Thymus (tissue), 11 donors: ENCODE results near the gene FADS3. TPM values are rescaled to one million over a fixed set of nuclear protein-coding genes. Genes with fewer than 3 reads are reported as not detected.

ENCODE experiments used
- DNase-seq, 9 donors: peaks; one replicate each; pipeline ENCODE4 v3.0.0-alpha.2; 2013; ENCODE audit warnings: low spot score in 9 of 9, low read depth in 6 of 9, missing footprints in 1 of 9
- H3K27ac ChIP-seq, 2 donors: one replicate each; pipeline ENCODE4 v1.5.1; 2013; ENCODE audit warnings: control low read depth in 1 of 2, low read depth in 1 of 2, low read length in 1 of 2, mild to moderate bottlenecking in 1 of 2, moderate library complexity in 1 of 2
- H3K27me3 ChIP-seq, 2 donors: one replicate each; pipeline ENCODE4 v1.5.1; 2013; ENCODE audit warnings: low read length in 1 of 2; ENCODE audit not compliant: control insufficient read depth in 2 of 2, insufficient read depth in 1 of 2
- H3K36me3 ChIP-seq, 2 donors: one replicate each; pipeline ENCODE4 v1.5.1; 2013; ENCODE audit warnings: low read length in 1 of 2, mild to moderate bottlenecking in 1 of 2, moderate library complexity in 1 of 2; ENCODE audit not compliant: control insufficient read depth in 2 of 2, insufficient read depth in 2 of 2
- H3K4me1 ChIP-seq, 2 donors: one replicate each; pipeline ENCODE4 v1.5.1; 2013; ENCODE audit warnings: low read length in 2 of 2; ENCODE audit not compliant: control insufficient read depth in 2 of 2, insufficient read depth in 2 of 2
- H3K4me3 ChIP-seq, 2 donors: one replicate each; pipeline ENCODE4 v1.5.1; 2013; ENCODE audit warnings: low read length in 2 of 2, control low read depth in 1 of 2, mild to moderate bottlenecking in 1 of 2
- H3K9me3 ChIP-seq, 2 donors: one replicate each; pipeline ENCODE4 v1.5.1; 2013; ENCODE audit warnings: low read length in 1 of 2, mild to moderate bottlenecking in 1 of 2; ENCODE audit not compliant: control insufficient read depth in 2 of 2, insufficient read depth in 1 of 2
- WGBS: extraction: QIAGEN DNeasy Blood & Tissue Kit; methylation state at CpG from one replicate; pipeline ENCODE4 v1.1.7; 2013; 5-methylcytosine and 5-hydroxymethylcytosine counted together
- polyA plus RNA-seq: library from polyadenylated mRNA; stranded (reverse); fragments of 200-250 nt; gene quantifications from one replicate; pipeline ENCODE4 v1.2.3, GENCODE V29; 2013
- total RNA-seq: library from RNA; stranded (reverse); fragments of 120-200 nt; gene quantifications from one replicate; pipeline ENCODE4 v1.2.4, GENCODE V29; 2013
- donor health status: healthy.

Gene FADS3
- total and polyA plus RNA-seq, 2 donors, result 4.7 to 19.3 TPM

- H3K4me1 ChIP-seq, result peaks cover 0 to 12% of the 10 kb centered on the region in 2 donors
- 51% methylated on average over 19 of the region's 19 CpGs for WGBS
- H3K36me3 ChIP-seq, result no peaks in the 10 kb centered on the region
- peaks cover 0 to 15% of the 10 kb centered on the region in 2 donors for H3K27me3 ChIP-seq
- no peak overlapping the region for H3K27ac ChIP-seq
- no peak overlapping the region for H3K4me3 ChIP-seq
- DNase-seq, result no peak
- no peaks in the 10 kb centered on the region for H3K9me3 ChIP-seq
These were observed 13.2 kb upstream of the FADS3 start for GRCh38 chr11:61904539-61905048.

GRCh38 chr11:61903845-61904244 lies 12.5 kb upstream of the FADS3 start:
- no peaks in the 10 kb centered on the region for H3K36me3 ChIP-seq
- no peak overlapping the region for H3K27ac ChIP-seq
- 96% methylated on average over 3 of the region's 3 CpGs for WGBS
- H3K27me3 ChIP-seq, result peaks cover 0 to 15% of the 10 kb centered on the region in 2 donors
- DNase-seq, result no peak
- H3K4me3 ChIP-seq, result no peak overlapping the region
- no peaks in the 10 kb centered on the region for H3K9me3 ChIP-seq
- H3K4me1 ChIP-seq, result peaks cover 1 to 13% of the 10 kb centered on the region in 2 donors

- Histone ChIP-seq H3K4me3 (no peak overlapping the region), H3K36me3 (no peaks in the 10 kb centered on the region), H3K9me3 (no peaks in the 10 kb centered on the region), H3K4me1 (peaks cover 2 to 13% of the 10 kb centered on the region in 2 donors), H3K27me3 (peaks cover 0 to 15% of the 10 kb centered on the region in 2 donors), H3K27ac (no peak overlapping the region)
- WGBS, result 91% methylated on average over 11 of the region's 11 CpGs
- DNase-seq, result no peak
These were observed 11.0 kb upstream of the FADS3 start for GRCh38 chr11:61902313-61902712.

- DNase-seq, result no peak
- no peak overlapping the region for H3K4me3 ChIP-seq
- 96% methylated on average over 10 of the region's 10 CpGs for WGBS
- H3K27me3 ChIP-seq, result peaks cover 0 to 15% of the 10 kb centered on the region in 2 donors
- peaks cover 2 to 13% of the 10 kb centered on the region in 2 donors for H3K4me1 ChIP-seq
- no peaks in the 10 kb centered on the region for H3K9me3 ChIP-seq
- H3K36me3 ChIP-seq, result no peaks in the 10 kb centered on the region
- no peak overlapping the region for H3K27ac ChIP-seq
These were observed 10.1 kb upstream of the FADS3 start for GRCh38 chr11:61901397-61901796.

GRCh38 chr11:61900251-61900650 lies 8.9 kb upstream of the FADS3 start:
- no peak for DNase-seq
- H3K27me3 ChIP-seq, result peaks cover 0 to 17% of the 10 kb centered on the region in 2 donors
- WGBS, result 98% methylated on average over 17 of the region's 17 CpGs
- H3K9me3 ChIP-seq, result no peaks in the 10 kb centered on the region
- H3K27ac ChIP-seq, result no peak overlapping the region
- no peaks in the 10 kb centered on the region for H3K36me3 ChIP-seq
- no peak overlapping the region for H3K4me3 ChIP-seq
- peaks cover 2 to 13% of the 10 kb centered on the region in 2 donors for H3K4me1 ChIP-seq

GRCh38 chr11:61899146-61899841 lies 7.9 kb upstream of the FADS3 start:
- no peak overlapping the region for H3K4me3 ChIP-seq
- H3K27me3 ChIP-seq, result peaks cover 0 to 9% of the 10 kb centered on the region in 2 donors
- no peaks in the 10 kb centered on the region for H3K9me3 ChIP-seq
- no peaks in the 10 kb centered on the region for H3K36me3 ChIP-seq
- H3K4me1 ChIP-seq, result peaks cover 2 to 10% of the 10 kb centered on the region in 2 donors
- DNase-seq, result peak; percentile 58 to 92 (median 85)
- H3K27ac ChIP-seq, result no peak overlapping the region
- 49% methylated on average over 27 of the region's 27 CpGs for WGBS

GRCh38 chr11:61898247-61898582 lies 6.9 kb upstream of the FADS3 start:
- Histone ChIP-seq H3K27me3 (peaks cover 0 to 10% of the 10 kb centered on the region in 2 donors), H3K4me3 (no peak overlapping the region), H3K36me3 (no peaks in the 10 kb centered on the region), H3K9me3 (no peaks in the 10 kb centered on the region), H3K4me1 (peaks cover 2 to 10% of the 10 kb centered on the region in 2 donors), H3K27ac (no peak overlapping the region)
- 93% methylated on average over 9 of the region's 9 CpGs for WGBS
- no peak for DNase-seq

- H3K36me3 ChIP-seq, result no peaks in the 10 kb centered on the region
- H3K4me3 ChIP-seq, result no peak overlapping the region
- peak in 8 of 9 donors; percentile 28 to 72 (median 42) for DNase-seq
- H3K27ac ChIP-seq, result no peak overlapping the region
- 80% methylated on average over 17 of the region's 17 CpGs for WGBS
- H3K27me3 ChIP-seq, result peaks cover 4 to 16% of the 10 kb centered on the region in 2 donors
- H3K4me1 ChIP-seq, result peaks cover 2 to 10% of the 10 kb centered on the region in 2 donors
- H3K9me3 ChIP-seq, result no peaks in the 10 kb centered on the region
These were observed 6.3 kb upstream of the FADS3 start for GRCh38 chr11:61897387-61898246.
